ENCODE data around the gene PPM1H.

GRCh38 chr12:62625228-62625627 is 309.7 kb downstream of the PPM1H start:
- no peak for TF ChIP-seq CTCF (conservative IDR thresholded peaks at IDR 0.05; ENCODE audit: low read depth, low read length)
- TF ChIP-seq EZH2 (IDR thresholded peaks at IDR 0.05; ENCODE audit: low read length, unreplicated experiment), result no peak
- no peak for TF ChIP-seq EZH2phosphoT487 (IDR thresholded peaks at IDR 0.05; ENCODE audit: borderline replicate concordance, low read length)
